Activated CD8-positive, alpha-beta memory T cell treated with anti-CD3 and anti-CD28 coated beads for 36 hours (primary cell): ENCODE measurements around the gene ACSF2. TPM values are rescaled to one million over a fixed set of nuclear protein-coding genes. Genes with fewer than 3 reads are reported as not detected.
"Not testable (repeated sequence)": the region's sequence is repeated elsewhere in the genome, so short reads cannot be mapped to it uniquely, and the experiment has no call there.

ENCODE experiments used
- CTCF ChIA-PET: fragments of 350-600 bp; sonication (Branson Sonifier 250); formaldehyde crosslinking; loops from one replicate; lab custom pipeline; 2021; ENCODE audit warnings: antibody characterized with exemption; lab: Charles Lee
- POLR2A ChIA-PET: fragments of 350-600 bp; sonication (Branson Sonifier 250); formaldehyde crosslinking; loops from one replicate; lab custom pipeline; 2021; ENCODE audit warnings: antibody characterized with exemption; lab: Charles Lee
- total RNA-seq, 2 experiments: library from RNA; stranded (reverse); gene quantifications; one replicate each; pipeline ENCODE4 v1.2.3, GENCODE V29; 2021

Gene ACSF2
- total RNA-seq, 2 experiments from 2014 or later, result 11.3 to 14.1 TPM

- ChIA-PET CTCF (interaction anchor here (0.6 to 1.0 kb wide), 3 partner anchors 10 to 106 kb away, joined by 3 to 4 read pairs (median 4); no protein-coding TSS in a partner anchor), POLR2A (interaction anchor here (0.6 kb wide), 1 partner anchor 10 kb away, joined by 4 read pairs; no protein-coding TSS in a partner anchor)
Measured at GRCh38 chr17:50467855-50468303, 41.9 kb downstream of the ACSF2 start.

GRCh38 chr17:50468304-50469207 is 42.5 kb downstream of the ACSF2 start, which contains the start of gene CHAD:
CHAD (minus strand) TSS chr17:50468880; CDS start chr17:50468813, 67 bp downstream.
- POLR2A ChIA-PET, result interaction anchor here (0.6 kb wide), 1 partner anchor 10 kb away, joined by 4 read pairs; no protein-coding TSS in a partner anchor
- CTCF ChIA-PET, result interaction anchor here (0.6 to 1.0 kb wide), 3 partner anchors 10 to 107 kb away, joined by 3 to 4 read pairs (median 4); no protein-coding TSS in a partner anchor

GRCh38 chr17:50469208-50469605 is 43.2 kb downstream of the ACSF2 start:
- ChIA-PET CTCF (no interaction called here), POLR2A (no interaction called here)

- POLR2A ChIA-PET, result no interaction called here
Measured at GRCh38 chr17:50469671-50470305, 43.8 kb downstream of the ACSF2 start.

GRCh38 chr17:50470426-50470825 is 44.4 kb downstream of the ACSF2 start:
- ChIA-PET POLR2A (no interaction called here), CTCF (interaction anchor here (0.6 kb wide), 1 partner anchor 8 kb away, joined by 3 read pairs; no protein-coding TSS in a partner anchor)

More at GRCh38 chr17:50469671-50470305, 43.8 kb downstream of the ACSF2 start:
- CTCF ChIA-PET, result interaction anchor here (0.6 kb wide), 1 partner anchor 8 kb away, joined by 3 read pairs; no protein-coding TSS in a partner anchor

- ChIA-PET POLR2A (no interaction called here), CTCF (interaction anchor here (1.1 kb wide), 1 partner anchor 109 kb away, joined by 3 read pairs; no protein-coding TSS in a partner anchor)
Measured at GRCh38 chr17:50471009-50471905, 45.2 kb downstream of the ACSF2 start.

- ChIA-PET POLR2A (no interaction called here), CTCF (interaction anchor here (1.1 kb wide), 1 partner anchor 110 kb away, joined by 3 read pairs; no protein-coding TSS in a partner anchor)
Measured at GRCh38 chr17:50472286-50472685, 46.3 kb downstream of the ACSF2 start.

GRCh38 chr17:50472761-50473161 is 46.7 kb downstream of the ACSF2 start:
- POLR2A ChIA-PET, result not testable (repeated sequence)

GRCh38 chr17:50473901-50474300 is 47.9 kb downstream of the ACSF2 start:
- POLR2A ChIA-PET, result no interaction called here
- CTCF ChIA-PET, result interaction anchor here (2.1 kb wide), 1 partner anchor 77 kb away, joined by 6 read pairs; the partner anchor contains the start of gene LRRC59

More at GRCh38 chr17:50472761-50473161, 46.7 kb downstream of the ACSF2 start:
- CTCF ChIA-PET, result not testable (repeated sequence)

GRCh38 chr17:50474523-50474922 is 48.5 kb downstream of the ACSF2 start:
- CTCF ChIA-PET, result interaction anchor here (1.3 to 2.1 kb wide), 2 partner anchors 78 to 88 kb away, joined by 3 to 6 read pairs; partner anchors contain the start of gene LRRC59

GRCh38 chr17:50475362-50475761 is 49.3 kb downstream of the ACSF2 start:
- CTCF ChIA-PET, result interaction anchor here (1.3 to 2.1 kb wide), 2 partner anchors 78 to 87 kb away, joined by 3 to 6 read pairs; partner anchors contain the start of gene LRRC59
- POLR2A ChIA-PET, result no interaction called here

More at GRCh38 chr17:50474523-50474922, 48.5 kb downstream of the ACSF2 start:
- POLR2A ChIA-PET, result no interaction called here

- POLR2A ChIA-PET, result not testable (repeated sequence)
- CTCF ChIA-PET, result interaction anchor here (1.3 to 2.1 kb wide), 2 partner anchors 79 to 86 kb away, joined by 3 to 6 read pairs; partner anchors contain the start of gene LRRC59
Measured at GRCh38 chr17:50475775-50476544, 49.9 kb downstream of the ACSF2 start.

- CTCF ChIA-PET, result no interaction called here
- POLR2A ChIA-PET, result no interaction called here
Measured at GRCh38 chr17:50476545-50477315, 50.7 kb downstream of the ACSF2 start.

GRCh38 chr17:50477976-50478375 is 52.0 kb downstream of the ACSF2 start:
- CTCF ChIA-PET, result interaction anchor here (0.6 to 2.0 kb wide), 9 partner anchors 8 to 228 kb away, joined by 3 to 10 read pairs (median 4); partner anchors contain the start of gene LRRC59
- POLR2A ChIA-PET, result interaction anchor here (0.6 to 1.9 kb wide), 3 partner anchors 10 to 81 kb away, joined by 3 to 7 read pairs (median 4); partner anchors contain the start of gene LRRC59

- CTCF ChIA-PET, result interaction anchor here (0.6 to 2.0 kb wide), 16 partner anchors 8 to 228 kb away, joined by 3 to 10 read pairs (median 4); partner anchors contain the start of genes LRRC59 and SPATA20
- POLR2A ChIA-PET, result interaction anchor here (0.6 to 1.9 kb wide), 6 partner anchors 9 to 82 kb away, joined by 3 to 7 read pairs (median 3); partner anchors contain the start of gene LRRC59
Measured at GRCh38 chr17:50478391-50479381, 52.7 kb downstream of the ACSF2 start, which contains the start of gene RSAD1. RSAD1 (plus strand) TSS chr17:50478860; CDS start chr17:50478885, 25 bp downstream.
